ENCODE data around the gene ASTN2.

GRCh38 chr9:116502746-116503145 lies 912.1 kb downstream of the ASTN2 start:
- no peak for TF ChIP-seq CTCF (IDR thresholded peaks at IDR 0.05; ENCODE audit: borderline replicate concordance, extremely low read depth, low read length, poor library complexity, severe bottlenecking)
- TF ChIP-seq EZH2 (IDR thresholded peaks at IDR 0.05; ENCODE audit: borderline replicate concordance, low read depth, low read length, severe bottlenecking): no peak

Measured in DND-41 (cell line).